Raji (cell line): Measurements from ENCODE around the gene SNORC.

Source experiments
- POLR2A ChIP-seq: IDR thresholded peaks from 2 replicates; pipeline ENCODE4 v1.6.1; 2011; ENCODE audit warnings: low read depth, low read length, control low read depth; ENCODE audit not compliant: insufficient read depth

SNORC gene

GRCh38 chr2:232870018-232870765 is at the start of gene SNORC:
Gene SNORC, plus strand, starts transcription at chr2:232870264. Its CDS starts 78 bp downstream, at chr2:232870342.
- TF ChIP-seq POLR2A: no peak

GRCh38 chr2:232829988-232830387 is 40.1 kb upstream of the SNORC start:
- TF ChIP-seq POLR2A: no peak

- TF ChIP-seq POLR2A: no peak
Measured at GRCh38 chr2:232831496-232831895, 38.6 kb upstream of the SNORC start.

- no peak for TF ChIP-seq POLR2A
Measured at GRCh38 chr2:232833830-232834229, 36.2 kb upstream of the SNORC start.

- no peak for TF ChIP-seq POLR2A
Measured at GRCh38 chr2:232835687-232836208, 34.3 kb upstream of the SNORC start.

- TF ChIP-seq POLR2A: no peak
Measured at GRCh38 chr2:232836934-232837333, 33.1 kb upstream of the SNORC start.

- TF ChIP-seq POLR2A: no peak
Measured at GRCh38 chr2:232838406-232838874, 31.6 kb upstream of the SNORC start.

GRCh38 chr2:232839411-232840079 is 30.5 kb upstream of the SNORC start:
- TF ChIP-seq POLR2A: no peak

GRCh38 chr2:232842689-232843088 is 27.4 kb upstream of the SNORC start:
- no peak for TF ChIP-seq POLR2A

- TF ChIP-seq POLR2A: no peak
Measured at GRCh38 chr2:232843834-232844233, 26.2 kb upstream of the SNORC start.

GRCh38 chr2:232846055-232846454 is 24.0 kb upstream of the SNORC start:
- TF ChIP-seq POLR2A: no peak

- no peak for TF ChIP-seq POLR2A
Measured at GRCh38 chr2:232850039-232850438, 20.0 kb upstream of the SNORC start.

- no peak for TF ChIP-seq POLR2A
Measured at GRCh38 chr2:232852676-232853075, 17.4 kb upstream of the SNORC start.

- TF ChIP-seq POLR2A: no peak
Measured at GRCh38 chr2:232854082-232854481, 16.0 kb upstream of the SNORC start.

- no peak for TF ChIP-seq POLR2A
Measured at GRCh38 chr2:232857158-232857563, 12.9 kb upstream of the SNORC start.

- TF ChIP-seq POLR2A: no peak
Measured at GRCh38 chr2:232859385-232859916, 10.6 kb upstream of the SNORC start.

GRCh38 chr2:232860593-232861241 is 9.3 kb upstream of the SNORC start:
- TF ChIP-seq POLR2A: no peak
